Neural progenitor cell (in vitro differentiated cells): ENCODE data around the gene SEL1L2.

Experiments used
- EZH2 ChIP-seq: fragments of 200-600 bp; sonication (generic); IDR thresholded peaks from 2 replicates; pipeline ENCODE4 v1.6.1; 2017; ENCODE audit warnings: antibody characterized with exemption, mild to moderate bottlenecking, moderate library complexity
- EZH2phosphoT487 ChIP-seq: fragments of 200-600 bp; sonication (generic); IDR thresholded peaks from 2 replicates; pipeline ENCODE4 v1.6.1; 2017; ENCODE audit warnings: antibody characterized with exemption
- TF ChIP-seq, protein P1 (sequence below): fragments of 200-600 bp; sonication (generic); IDR thresholded peaks from 2 replicates; pipeline ENCODE4 v1.5.1; 2017; ENCODE audit warnings: antibody characterized with exemption, mild to moderate bottlenecking

DNA sequence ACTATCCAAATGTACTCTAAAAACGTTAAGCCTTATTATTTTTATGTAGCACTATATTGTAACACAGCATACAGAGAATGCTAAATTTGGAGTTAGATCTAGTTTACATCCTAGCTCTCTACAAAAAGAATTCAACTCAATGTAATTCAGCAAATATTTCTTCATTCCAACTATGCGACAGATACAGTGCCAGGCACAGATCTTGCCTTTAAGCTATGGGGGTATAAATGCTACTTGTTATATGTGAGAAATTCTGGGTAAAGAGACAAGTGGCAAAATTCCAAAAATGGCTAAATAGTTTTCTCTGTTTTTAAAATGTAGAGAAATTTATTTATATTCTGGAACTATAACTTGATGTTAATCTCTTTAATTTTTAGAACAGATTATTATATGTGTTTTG, 63.2 kb downstream of the SEL1L2 start:
- TF ChIP-seq EZH2phosphoT487 (no peak), EZH2 (no peak)
- TF ChIP-seq, protein P1, sequence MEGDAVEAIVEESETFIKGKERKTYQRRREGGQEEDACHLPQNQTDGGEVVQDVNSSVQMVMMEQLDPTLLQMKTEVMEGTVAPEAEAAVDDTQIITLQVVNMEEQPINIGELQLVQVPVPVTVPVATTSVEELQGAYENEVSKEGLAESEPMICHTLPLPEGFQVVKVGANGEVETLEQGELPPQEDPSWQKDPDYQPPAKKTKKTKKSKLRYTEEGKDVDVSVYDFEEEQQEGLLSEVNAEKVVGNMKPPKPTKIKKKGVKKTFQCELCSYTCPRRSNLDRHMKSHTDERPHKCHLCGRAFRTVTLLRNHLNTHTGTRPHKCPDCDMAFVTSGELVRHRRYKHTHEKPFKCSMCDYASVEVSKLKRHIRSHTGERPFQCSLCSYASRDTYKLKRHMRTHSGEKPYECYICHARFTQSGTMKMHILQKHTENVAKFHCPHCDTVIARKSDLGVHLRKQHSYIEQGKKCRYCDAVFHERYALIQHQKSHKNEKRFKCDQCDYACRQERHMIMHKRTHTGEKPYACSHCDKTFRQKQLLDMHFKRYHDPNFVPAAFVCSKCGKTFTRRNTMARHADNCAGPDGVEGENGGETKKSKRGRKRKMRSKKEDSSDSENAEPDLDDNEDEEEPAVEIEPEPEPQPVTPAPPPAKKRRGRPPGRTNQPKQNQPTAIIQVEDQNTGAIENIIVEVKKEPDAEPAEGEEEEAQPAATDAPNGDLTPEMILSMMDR: no peak
